Testis (tissue), 2 donors: ENCODE measurements around the gene GPRC5C.

ENCODE experiments used
- POLR2A ChIP-seq: fragments of 450-650 bp; IDR thresholded peaks from one replicate; pipeline ENCODE4 v1.6.1; 2017; ENCODE audit warnings: antibody characterized with exemption, mild to moderate bottlenecking, moderate library complexity
- TF ChIP-seq, protein P1 (sequence below), 3 experiments: fragments of 450-650 bp in 2 of 3; fragments of 200-600 bp in 1 of 3; sonication (generic) in 1 of 3; IDR thresholded peaks; one replicate each; pipeline ENCODE4 v1.5.1; 2016 to 2019; ENCODE audit warnings: antibody characterized with exemption in 3 of 3, mild to moderate bottlenecking in 2 of 3, moderate library complexity in 1 of 3

GRCh38 chr17:74404218-74404617 lies 27.7 kb upstream of the GPRC5C start:
- TF ChIP-seq, protein P1, sequence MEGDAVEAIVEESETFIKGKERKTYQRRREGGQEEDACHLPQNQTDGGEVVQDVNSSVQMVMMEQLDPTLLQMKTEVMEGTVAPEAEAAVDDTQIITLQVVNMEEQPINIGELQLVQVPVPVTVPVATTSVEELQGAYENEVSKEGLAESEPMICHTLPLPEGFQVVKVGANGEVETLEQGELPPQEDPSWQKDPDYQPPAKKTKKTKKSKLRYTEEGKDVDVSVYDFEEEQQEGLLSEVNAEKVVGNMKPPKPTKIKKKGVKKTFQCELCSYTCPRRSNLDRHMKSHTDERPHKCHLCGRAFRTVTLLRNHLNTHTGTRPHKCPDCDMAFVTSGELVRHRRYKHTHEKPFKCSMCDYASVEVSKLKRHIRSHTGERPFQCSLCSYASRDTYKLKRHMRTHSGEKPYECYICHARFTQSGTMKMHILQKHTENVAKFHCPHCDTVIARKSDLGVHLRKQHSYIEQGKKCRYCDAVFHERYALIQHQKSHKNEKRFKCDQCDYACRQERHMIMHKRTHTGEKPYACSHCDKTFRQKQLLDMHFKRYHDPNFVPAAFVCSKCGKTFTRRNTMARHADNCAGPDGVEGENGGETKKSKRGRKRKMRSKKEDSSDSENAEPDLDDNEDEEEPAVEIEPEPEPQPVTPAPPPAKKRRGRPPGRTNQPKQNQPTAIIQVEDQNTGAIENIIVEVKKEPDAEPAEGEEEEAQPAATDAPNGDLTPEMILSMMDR (IDR thresholded peaks at IDR 0.05), result no peak
- TF ChIP-seq POLR2A, result no peak
